OCI-M2 (cell line): ENCODE measurements around the gene MPC2.

Experiments used
- DNase-seq: peaks from one replicate; lab custom pipeline; 2025; ENCODE audit not compliant: unreplicated experiment; lab: John Stamatoyannopoulos, UW

Gene MPC2

GRCh38 chr1:167936930-167937708 is at the start of gene MPC2:
MPC2 (minus strand) TSS chr1:167937072; CDS start chr1:167935841, 1,231 bp downstream.
- DNase-seq: peak; percentile 53

DNA sequence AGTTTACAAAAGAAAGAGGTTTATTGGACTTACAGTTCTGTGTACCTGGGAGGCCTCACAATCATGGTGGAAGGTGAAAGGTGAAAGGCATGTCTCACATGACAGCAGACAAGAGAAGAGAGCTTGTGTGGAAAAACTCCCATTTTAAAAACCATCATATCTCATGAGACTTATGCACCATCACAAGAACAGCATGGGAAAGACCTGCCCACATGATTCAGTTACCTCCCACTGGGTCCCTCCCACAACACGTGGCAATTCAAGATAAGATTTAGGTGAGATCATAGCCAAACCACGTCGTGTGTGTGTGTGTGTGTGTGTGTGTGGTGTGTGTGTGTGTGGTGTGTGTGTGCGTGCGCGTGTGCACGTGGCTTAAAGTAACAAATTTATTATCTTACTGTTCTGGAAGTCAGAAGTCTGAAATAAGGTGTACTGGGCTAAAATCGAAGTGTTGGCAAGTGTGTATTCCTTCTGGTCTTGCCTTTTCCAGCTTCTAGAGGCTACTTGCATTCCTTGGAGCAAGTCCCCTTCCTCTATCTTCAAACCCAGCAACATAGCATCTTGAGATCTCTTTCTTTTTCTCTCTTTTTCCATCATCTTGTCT is 48.1 kb upstream of the MPC2 start:
- no peak for DNase-seq

- no peak for DNase-seq
Observed at GRCh38 chr1:167983797-167984420, 47.0 kb upstream of the MPC2 start.

DNA sequence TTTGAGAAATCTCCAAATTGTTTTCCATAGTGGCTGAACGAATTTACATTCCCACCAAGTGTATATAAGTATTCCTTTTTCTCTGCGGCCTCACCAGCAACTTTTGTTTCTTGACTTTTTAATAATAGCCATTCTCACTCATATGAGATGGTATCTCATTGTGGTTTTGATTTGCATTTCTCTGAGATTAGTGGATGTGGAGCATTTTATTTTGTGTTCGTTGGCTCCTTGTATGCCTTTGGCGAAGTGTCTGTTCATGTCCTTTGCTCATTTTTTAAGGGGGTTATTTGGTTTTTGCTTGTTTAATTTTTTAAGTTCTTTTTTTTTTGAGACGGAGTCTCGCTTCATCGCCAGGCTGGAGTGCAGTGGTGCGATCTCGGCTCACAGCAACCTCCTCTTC is 45.1 kb upstream of the MPC2 start:
- DNase-seq: no peak

DNA sequence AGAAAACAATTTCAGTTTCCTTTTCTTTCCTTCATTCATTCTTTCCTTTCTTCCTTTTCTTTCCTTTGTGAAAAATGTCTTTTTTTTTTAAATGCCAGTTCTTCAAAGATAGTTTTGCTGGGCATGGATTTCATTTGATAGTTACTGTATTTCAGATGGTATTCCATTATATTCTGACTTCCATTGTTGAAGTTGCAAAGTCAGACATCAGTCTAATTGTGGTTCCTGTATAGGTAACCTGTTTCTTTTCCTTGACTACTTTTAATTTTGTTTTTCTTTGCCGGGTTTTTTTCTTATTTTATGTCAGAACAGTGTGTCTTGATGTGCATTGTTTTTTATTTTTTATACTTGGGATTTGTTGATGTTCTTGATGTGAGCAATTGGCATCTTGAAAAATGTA is 40.4 kb upstream of the MPC2 start:
- no peak for DNase-seq

DNA sequence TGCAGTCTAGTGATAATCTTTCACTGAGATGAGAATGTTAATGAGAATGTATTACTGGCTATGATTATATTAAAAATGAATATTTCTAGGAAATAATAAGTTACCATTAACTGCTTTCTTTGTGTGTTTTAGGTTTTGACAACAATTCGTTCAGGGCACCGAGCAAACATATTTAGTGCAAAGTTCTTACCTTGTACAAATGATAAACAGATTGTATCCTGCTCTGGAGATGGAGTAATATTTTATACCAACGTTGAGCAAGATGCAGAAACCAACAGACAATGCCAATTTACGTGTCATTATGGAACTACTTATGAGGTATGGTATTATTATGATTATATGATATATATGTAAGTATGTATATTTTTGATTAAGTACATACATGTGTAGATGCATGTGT is 37.8 kb upstream of the MPC2 start:
- DNase-seq: no peak

DNA sequence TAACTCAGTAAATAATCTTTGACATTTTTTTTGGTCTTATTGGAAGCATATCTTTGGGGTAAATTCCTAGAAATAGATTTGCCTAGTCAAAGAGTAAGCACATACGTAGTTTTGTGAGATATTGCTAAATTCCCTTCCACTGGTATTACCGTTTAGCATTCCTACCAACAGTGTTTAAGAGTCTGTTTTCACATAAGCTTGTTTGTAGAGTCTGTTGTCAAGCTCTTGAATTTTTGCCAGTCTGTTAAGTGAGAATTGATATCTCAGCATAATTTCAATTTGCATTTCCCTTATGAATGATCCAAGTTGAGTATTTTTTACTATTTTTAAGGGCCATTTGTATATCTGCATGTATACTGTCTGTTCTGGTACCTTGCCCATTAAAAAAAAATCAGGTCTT is 37.0 kb upstream of the MPC2 start:
- no peak for DNase-seq

- no peak for DNase-seq
Observed at GRCh38 chr1:167968569-167968968, 31.7 kb upstream of the MPC2 start.

DNA sequence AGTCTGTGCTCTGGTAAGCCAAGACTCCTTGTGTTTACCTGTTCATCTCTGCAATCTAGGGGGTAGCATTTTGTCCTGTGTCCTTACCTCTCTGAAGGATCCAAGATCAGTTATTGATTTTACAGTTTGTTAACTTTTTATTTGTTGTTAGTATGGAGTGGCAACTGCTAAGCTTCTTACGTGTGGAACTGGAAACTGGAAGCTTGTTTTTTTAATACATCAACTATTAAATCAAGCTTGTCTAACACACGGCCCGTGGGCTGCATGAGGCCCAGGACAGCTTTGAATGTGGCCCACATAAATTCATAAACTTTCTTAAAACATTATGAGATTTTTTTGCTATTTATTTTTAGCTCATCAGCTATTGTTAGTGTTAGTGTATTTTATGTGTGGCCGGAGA is 29.2 kb upstream of the MPC2 start:
- no peak for DNase-seq

DNA sequence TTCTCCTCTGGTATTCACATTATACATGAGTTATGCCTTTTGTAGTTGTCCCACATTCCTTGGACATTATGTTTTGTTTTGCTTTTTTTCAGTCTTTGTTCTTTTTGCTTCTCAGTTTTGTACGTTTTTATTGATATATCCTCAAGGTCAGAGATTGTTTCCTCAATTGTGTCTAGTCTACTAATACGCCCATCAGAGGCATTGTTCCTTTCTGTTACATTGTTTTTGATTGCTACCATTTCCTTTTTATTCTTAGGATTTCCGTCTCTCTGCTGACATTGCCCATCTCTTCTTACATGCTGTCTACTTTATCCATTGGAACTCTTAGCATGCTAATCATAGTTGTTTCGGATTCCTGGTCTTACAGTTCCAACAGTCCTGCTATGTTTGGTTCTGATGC is 27.8 kb upstream of the MPC2 start:
- no peak for DNase-seq

- DNase-seq: no peak
Observed at GRCh38 chr1:167957710-167958109, 20.8 kb upstream of the MPC2 start.

DNA sequence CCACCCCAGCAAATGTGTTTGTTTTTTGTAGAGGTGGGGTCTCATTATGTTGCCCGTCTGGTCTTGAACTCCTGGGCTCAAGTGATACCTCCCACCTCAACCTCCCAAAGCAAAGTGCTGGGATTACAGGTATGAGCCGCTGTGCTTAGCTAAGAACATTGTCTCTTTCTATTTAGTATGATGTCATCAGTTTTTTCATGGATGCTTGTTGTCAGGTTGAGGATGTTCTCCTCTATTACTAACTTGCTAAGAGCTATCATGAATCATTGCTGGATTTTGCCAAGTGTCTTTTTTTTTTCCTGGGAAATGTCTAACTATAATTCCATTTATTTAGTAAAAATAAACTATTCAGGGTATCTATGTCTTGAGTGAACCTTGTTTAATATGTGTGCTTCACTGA is 19.0 kb upstream of the MPC2 start:
- no peak for DNase-seq

DNA sequence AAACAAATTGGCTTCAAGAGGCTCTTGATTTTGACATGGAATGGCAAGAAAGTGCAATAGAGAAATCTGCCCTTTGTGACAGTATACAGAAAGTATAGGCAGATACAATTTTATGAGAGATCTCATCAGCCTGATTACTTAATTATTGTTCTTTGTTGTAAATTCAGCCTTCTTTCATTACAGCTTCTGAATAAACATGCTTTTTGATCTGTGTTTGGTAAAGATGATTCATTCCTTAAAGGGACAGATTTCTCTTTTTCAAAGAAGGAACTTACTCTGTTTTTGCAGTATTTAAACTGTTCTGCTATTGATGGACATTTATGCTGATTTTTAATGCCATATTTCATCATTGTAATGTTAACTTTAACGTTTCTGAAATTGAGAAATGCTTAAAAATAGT is 13.7 kb upstream of the MPC2 start:
- no peak for DNase-seq

DNA sequence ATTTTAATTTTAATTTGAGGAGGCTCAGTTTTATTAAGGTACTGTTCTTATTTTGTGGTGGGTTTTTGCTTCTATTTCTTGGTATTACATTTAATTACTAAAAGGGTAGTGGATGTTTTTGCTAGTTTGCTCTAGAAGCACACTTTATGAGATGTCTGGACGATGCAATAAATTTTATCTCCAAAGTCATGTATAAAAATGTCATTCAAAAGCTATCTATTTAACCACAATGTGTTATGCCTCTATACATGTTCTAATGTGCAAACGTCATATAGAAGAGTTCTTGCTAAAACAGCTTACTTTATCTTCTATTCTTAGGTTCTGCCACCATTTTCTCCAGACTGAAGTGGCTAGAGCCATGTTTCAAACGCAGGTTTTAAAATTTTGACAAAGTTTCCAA is 12.9 kb upstream of the MPC2 start:
- DNase-seq: no peak

DNA sequence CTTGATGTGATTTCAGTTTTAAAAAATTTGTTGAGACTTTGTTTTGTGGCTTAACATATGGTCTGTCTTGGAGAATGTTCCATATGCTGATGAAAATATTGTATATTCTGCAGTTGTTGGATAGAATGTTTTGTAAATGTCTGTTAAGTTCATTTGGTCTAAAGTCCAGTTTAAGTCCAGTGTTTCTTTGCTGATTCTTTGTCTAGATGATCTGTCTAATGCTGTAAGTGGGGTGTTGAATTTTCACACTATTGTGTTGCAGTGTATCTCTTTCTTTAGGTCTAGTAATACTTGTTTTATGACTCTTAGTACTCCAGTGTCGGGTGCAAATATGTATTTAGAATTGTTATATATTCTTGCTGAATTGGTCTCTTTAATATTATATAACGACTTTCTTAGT is 10.9 kb upstream of the MPC2 start:
- DNase-seq: no peak

GRCh38 chr1:167943541-167943940 is 6.7 kb upstream of the MPC2 start:
- no peak for DNase-seq

- no peak for DNase-seq
Observed at GRCh38 chr1:167940264-167940663, 3.4 kb upstream of the MPC2 start.

GRCh38 chr1:167938080-167938636 is 1.3 kb upstream of the MPC2 start:
- DNase-seq: no peak

DNA sequence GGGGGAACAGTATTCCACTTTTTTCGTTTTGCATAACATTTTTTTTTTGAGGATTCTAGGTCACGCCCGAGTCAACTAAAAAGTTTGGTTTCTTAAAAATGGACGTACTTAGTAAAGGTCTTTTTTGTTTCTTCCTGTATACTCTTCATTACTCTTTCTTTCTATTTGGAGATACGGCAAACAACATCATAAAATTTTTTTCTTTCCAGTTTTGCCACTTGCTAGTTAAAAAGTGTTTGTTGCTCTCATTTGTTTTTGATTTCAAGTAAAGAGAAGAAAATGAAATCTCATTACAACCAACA is 788 bp upstream of the MPC2 start:
- no peak for DNase-seq

GRCh38 chr1:167936068-167936929 is 573 bp downstream of the MPC2 start, which contains the start of gene DCAF6:
DCAF6 (plus strand) TSS chr1:167936683; CDS start chr1:167936912, 229 bp downstream.
- peak; percentile 56 for DNase-seq
